Femur (tissue), 1 donor: ENCODE data around the gene KRTAP10-3.
"Not testable (repeated sequence)": the region's sequence is repeated elsewhere in the genome, so short reads cannot be mapped to it uniquely, and the experiment has no call there.

Source experiments
- DNase-seq: peaks from one replicate; pipeline ENCODE4 v3.0.0-alpha.2; 2017

KRTAP10-3 gene

GRCh38 chr21:44589586-44590305 lies 31.2 kb upstream of the KRTAP10-3 start:
- DNase-seq: no peak

- no peak for DNase-seq
These were observed 30.5 kb upstream of the KRTAP10-3 start for GRCh38 chr21:44589094-44589493.

DNA sequence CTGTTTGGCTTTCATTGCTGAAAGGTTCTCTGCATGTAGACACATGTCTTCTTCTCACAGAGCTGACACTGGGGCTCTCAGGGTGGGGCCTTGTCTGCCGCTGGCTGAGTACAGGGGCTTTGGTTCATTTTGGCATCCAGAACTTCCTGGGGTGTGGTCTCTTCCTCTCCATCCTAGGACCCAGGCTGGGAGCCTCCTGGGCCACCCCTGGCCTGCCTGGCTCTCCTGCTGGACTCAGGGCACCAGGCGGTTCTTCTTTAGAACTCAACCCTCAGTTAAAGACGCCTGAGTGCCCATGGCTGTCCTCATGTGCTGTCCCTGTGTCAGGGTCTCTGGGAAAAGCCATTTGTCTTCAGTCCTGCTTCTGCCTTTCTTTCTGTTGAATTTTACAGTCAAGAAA lies 27.3 kb upstream of the KRTAP10-3 start:
- DNase-seq: no peak

GRCh38 chr21:44583800-44584147 lies 25.2 kb upstream of the KRTAP10-3 start:
- DNase-seq: no peak

DNA sequence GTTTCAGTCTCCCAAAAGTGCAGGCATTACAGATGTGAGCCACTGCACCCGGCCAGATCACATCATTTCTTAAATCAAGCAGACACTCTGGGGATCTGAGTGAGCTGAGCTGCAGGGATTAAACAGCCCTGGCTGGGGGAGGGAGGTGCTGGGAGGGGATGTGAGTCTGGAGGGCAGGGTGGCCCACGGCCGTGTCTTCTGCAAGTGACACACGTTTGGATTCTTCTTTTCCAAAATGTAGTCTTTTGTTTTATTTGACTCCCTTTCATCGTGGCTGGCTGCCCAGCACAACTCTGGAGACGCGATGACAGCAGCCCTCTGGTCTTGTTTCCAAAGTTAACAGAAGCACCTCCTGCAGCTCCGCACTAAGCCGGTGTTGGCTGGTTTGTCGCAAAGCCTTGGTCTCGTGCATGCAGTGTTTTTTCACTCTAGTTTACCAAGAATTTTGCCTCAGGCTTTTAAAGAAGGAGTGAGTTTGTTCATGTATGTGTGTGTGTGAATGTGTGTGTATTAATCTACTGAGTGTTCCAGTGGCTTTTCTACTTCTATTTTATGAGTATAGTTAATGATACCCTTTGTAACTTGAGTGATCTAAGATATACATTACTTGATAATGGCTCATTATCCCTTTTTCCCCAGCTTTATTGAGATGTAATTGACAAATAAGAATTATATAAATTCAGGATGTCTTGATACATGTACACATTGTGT lies 24.6 kb upstream of the KRTAP10-3 start:
- peak; percentile 44 for DNase-seq

DNA sequence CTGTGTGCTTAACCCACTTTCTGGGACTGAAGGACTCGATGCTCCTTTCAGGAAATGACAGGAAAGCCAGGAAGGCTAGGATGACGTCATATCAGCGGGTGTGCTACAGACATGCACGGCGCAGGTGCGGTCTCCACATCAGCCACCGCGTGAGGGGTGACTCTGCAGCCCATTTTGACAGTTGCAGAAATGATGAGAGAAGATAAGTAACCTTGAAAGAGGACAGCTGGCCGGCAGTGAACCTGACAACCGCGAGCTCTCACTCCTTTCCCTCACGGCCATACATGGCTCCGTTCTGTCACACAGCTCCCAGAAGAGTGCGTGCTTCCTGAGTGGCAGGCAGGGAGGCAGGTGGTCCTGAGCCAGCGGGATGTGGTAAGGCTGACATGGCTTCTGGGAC lies 23.5 kb upstream of the KRTAP10-3 start:
- DNase-seq: no peak

DNA sequence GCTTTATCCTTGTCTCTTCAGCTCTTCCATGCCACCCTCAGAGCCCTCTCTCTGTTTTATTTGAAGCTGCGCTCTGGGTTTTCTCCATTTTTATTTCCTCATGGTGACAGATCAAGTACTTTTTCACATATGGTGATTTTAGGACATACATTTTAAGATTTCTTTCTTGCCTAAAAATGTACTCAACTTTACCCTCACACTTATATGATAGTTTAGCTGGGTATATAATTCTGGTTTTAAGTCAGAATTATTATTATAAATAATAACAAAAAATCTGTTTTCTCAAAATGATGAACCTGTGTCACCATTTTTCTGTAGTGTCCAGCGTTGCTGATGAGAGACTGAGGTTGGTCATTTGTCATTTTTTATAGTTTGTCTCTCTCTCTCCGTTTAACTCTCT lies 22.6 kb upstream of the KRTAP10-3 start:
- DNase-seq: no peak

- not testable (repeated sequence) for DNase-seq
These were observed 21.7 kb upstream of the KRTAP10-3 start, which contains the start of gene KRTAP10-5 for GRCh38 chr21:44580231-44580821. KRTAP10-5 (minus strand) TSS chr21:44580604; CDS start chr21:44580578, 26 bp downstream.

DNA sequence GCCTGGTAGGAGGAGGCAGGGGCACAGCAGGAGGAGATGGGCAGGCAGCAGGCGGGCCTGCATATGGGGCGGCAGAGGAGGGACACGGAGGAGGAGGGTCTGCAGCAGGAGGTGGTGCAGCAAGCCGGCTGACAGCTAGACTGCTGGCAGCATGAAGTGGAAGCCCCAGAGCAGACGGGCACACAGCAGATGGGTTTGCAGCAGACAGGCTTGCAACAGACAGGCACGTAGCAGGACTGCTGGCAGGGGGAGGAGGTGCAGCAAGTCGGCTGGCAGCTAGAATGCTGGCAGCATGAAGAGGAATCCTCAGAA lies 21.2 kb upstream of the KRTAP10-3 start:
- no peak for DNase-seq

GRCh38 chr21:44579056-44579832 lies 20.6 kb upstream of the KRTAP10-3 start:
- DNase-seq: no peak

DNA sequence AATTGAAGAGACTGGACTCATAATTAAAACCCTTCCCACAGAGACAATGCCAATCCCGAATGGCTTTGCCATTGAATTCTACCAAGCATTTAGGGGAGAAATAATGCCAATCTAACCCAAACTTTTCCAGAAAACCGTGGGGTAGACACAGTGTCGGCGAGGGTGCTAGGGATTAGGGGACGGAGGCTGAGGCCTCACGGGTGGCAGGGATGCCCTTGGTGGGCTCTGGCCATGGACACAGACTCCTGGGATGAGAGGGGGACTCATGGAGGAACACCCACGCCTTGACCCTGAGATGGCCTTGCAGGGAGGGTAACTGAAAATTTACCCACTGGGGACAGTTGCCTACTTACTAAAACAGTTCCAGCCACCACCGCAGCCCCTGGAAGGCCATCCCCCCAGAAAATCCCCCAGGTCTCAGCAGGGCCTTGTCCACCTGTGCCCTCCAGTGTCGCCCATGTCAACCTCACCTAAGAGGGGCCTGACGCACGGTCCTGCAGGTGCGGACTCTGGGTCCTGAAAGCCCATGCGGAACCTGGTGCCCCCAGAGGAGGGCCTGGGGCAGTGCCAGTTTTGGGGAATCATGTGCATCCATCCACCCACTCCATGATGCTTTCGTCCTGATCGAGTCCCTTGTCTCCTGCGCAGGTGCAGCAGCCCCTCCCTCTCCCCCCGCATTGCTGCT lies 19.9 kb upstream of the KRTAP10-3 start:
- no peak for DNase-seq

DNA sequence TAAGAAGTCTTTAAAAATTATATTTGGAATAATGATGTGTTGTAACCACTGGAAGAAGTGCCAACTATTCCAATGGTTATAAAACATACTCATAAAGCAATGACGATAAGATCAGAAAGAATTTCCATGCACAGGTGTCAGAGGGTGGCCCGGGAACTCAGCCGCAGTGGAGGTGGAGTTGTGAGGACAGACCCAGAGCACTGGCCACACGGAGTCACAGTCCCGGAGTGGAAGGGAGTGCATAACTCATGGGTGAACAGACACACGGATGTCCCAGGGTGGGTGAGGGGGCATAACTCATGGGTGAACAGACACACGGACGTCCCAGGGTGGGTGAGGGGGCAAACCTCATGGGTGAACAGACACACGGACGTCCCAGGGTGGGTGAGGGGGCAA lies 17.4 kb upstream of the KRTAP10-3 start:
- DNase-seq: no peak

- DNase-seq: no peak
These were observed 16.9 kb upstream of the KRTAP10-3 start for GRCh38 chr21:44575307-44576024.

DNA sequence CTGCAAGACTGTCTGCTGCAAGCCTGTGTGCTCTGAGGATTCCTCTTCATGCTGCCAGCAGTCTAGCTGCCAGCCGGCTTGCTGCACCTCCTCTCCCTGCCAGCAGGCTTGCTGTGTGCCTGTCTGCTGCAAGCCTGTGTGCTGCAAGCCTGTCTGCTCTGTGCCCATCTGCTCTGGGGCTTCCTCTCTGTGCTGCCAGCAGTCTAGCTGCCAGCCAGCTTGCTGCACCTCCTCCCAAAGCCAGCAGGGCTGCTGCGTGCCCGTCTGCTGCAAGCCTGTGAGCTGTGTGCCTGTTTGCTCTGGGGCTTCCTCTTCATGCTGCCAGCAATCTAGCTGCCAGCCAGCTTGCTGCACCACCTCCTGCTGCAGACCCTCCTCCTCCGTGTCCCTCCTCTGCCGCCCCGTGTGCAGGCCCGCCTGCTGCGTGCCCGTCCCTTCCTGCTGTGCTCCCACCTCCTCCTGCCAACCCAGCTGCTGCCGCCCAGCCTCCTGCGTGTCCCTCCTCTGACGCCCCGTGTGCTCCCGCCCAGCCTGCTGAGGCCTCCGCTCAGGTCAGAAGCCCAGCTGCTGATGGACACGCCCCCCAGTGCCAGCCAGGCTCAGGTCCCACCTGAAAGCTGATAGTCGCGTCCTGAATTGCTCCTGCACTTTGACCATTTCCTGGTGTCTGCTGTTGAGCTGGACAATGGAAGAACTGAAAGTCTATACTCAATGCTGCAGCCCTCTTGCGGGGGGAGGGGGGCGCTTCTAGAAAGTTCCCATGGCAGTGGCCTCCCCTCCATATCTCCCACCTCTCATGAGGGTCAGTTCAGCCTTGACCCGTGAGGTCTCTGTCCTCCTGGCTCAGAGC lies 16.1 kb upstream of the KRTAP10-3 start:
- no peak for DNase-seq

DNA sequence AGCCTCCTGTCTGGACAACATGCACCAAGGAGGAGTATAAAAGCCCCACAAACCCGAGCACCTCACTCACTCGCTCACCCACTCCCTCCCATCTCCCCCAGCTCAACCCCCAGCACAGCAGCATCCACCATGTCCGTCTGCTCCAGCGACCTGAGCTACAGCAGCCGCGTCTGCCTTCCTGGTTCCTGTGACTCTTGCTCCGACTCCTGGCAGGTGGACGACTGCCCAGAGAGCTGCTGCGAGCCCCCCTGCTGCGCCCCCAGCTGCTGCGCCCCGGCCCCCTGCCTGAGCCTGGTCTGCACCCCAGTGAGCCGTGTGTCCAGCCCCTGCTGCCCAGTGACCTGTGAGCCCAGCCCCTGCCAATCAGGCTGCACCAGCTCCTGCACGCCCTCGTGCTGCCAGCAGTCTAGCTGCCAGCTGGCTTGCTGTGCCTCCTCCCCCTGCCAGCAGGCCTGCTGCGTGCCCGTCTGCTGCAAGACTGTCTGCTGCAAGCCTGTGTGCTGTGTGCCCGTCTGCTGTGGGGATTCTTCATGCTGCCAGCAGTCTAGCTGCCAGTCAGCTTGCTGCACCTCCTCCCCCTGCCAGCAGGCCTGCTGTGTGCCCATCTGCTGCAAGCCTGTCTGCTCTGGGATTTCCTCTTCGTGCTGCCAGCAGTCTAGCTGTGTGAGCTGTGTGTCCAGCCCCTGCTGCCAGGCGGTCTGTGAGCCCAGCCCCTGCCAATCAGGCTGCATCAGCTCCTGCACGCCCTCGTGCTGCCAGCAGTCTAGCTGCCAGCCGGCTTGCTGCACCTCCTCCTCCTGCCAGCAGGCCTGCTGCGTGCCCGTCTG lies 15.2 kb upstream of the KRTAP10-3 start, which contains the start of gene KRTAP10-4:
Gene KRTAP10-4, plus strand, starts transcription at position 100 of the 827 bp plus-strand sequence. Its CDS starts 30 bp downstream, at position 130.
- DNase-seq: not testable (repeated sequence)

GRCh38 chr21:44572959-44573583 lies 14.5 kb upstream of the KRTAP10-3 start:
- DNase-seq: no peak

GRCh38 chr21:44571844-44572782 lies 13.5 kb upstream of the KRTAP10-3 start:
- no peak for DNase-seq

DNA sequence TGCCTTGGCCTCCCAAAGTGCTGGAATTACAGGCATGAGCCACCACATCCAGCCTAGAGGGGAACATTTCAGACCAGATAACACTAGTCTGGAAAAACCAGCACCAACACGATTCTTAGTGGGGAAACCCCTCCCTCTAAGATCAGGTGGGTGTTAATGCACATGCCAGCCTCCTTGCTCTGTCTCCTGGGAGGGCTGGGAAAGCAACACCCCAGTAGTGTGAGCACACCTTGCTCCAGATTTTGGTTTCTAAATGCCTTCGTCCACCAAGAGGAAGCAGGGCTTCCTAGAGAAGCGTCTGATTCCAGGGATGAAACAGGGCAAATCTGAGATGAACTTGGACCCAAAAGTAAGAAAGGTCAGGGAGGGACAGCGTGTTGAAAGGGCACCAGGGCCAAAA lies 12.7 kb upstream of the KRTAP10-3 start:
- DNase-seq: no peak
